Measurements from ENCODE around the gene GABRA5.

The GABRA5 gene

DNA sequence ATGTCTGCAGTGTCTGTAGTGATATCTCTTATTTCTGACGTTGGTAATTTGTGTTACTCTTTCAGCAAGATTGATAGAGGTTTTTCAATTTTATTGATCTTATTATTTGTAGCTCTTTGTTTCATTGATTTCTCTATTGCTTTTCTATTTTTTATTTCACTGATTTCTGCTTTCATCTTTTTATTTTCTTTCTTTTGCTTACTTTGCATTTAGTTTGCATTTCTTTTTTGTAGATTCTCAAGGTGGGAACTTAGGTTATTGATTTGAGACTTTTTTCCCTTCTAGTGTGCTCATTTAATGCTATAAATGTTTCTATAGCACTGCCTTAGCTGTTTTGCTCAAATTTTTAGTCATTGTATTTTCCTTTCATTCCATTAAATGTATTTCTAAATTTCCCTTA, 54.6 kb downstream of the GABRA5 start:
- no peak for DNase-seq (ENCODE audit: low read depth in 1 of 2, low spot score in 1 of 2)
- H3K27me3 ChIP-seq (ENCODE audit: insufficient read depth, poor library complexity, severe bottlenecking): no peaks in the 10 kb centered on the region
- no peak overlapping the region for H3K4me3 ChIP-seq (replicated peaks; ENCODE audit: insufficient read depth, low read length)
- TF ChIP-seq GABPA (IDR thresholded peaks at IDR 0.05; ENCODE audit: low read depth): no peak
- TF ChIP-seq, protein P1, sequence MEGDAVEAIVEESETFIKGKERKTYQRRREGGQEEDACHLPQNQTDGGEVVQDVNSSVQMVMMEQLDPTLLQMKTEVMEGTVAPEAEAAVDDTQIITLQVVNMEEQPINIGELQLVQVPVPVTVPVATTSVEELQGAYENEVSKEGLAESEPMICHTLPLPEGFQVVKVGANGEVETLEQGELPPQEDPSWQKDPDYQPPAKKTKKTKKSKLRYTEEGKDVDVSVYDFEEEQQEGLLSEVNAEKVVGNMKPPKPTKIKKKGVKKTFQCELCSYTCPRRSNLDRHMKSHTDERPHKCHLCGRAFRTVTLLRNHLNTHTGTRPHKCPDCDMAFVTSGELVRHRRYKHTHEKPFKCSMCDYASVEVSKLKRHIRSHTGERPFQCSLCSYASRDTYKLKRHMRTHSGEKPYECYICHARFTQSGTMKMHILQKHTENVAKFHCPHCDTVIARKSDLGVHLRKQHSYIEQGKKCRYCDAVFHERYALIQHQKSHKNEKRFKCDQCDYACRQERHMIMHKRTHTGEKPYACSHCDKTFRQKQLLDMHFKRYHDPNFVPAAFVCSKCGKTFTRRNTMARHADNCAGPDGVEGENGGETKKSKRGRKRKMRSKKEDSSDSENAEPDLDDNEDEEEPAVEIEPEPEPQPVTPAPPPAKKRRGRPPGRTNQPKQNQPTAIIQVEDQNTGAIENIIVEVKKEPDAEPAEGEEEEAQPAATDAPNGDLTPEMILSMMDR (IDR thresholded peaks at IDR 0.05; ENCODE audit: insufficient read depth, low read length): no peak
- no peak for TF ChIP-seq POLR2AphosphoS5 (IDR thresholded peaks at IDR 0.05; ENCODE audit: low read depth)
- no peak for TF ChIP-seq SPI1 (IDR thresholded peaks at IDR 0.05; ENCODE audit: borderline replicate concordance, low read depth)
- TF ChIP-seq, protein P2, sequence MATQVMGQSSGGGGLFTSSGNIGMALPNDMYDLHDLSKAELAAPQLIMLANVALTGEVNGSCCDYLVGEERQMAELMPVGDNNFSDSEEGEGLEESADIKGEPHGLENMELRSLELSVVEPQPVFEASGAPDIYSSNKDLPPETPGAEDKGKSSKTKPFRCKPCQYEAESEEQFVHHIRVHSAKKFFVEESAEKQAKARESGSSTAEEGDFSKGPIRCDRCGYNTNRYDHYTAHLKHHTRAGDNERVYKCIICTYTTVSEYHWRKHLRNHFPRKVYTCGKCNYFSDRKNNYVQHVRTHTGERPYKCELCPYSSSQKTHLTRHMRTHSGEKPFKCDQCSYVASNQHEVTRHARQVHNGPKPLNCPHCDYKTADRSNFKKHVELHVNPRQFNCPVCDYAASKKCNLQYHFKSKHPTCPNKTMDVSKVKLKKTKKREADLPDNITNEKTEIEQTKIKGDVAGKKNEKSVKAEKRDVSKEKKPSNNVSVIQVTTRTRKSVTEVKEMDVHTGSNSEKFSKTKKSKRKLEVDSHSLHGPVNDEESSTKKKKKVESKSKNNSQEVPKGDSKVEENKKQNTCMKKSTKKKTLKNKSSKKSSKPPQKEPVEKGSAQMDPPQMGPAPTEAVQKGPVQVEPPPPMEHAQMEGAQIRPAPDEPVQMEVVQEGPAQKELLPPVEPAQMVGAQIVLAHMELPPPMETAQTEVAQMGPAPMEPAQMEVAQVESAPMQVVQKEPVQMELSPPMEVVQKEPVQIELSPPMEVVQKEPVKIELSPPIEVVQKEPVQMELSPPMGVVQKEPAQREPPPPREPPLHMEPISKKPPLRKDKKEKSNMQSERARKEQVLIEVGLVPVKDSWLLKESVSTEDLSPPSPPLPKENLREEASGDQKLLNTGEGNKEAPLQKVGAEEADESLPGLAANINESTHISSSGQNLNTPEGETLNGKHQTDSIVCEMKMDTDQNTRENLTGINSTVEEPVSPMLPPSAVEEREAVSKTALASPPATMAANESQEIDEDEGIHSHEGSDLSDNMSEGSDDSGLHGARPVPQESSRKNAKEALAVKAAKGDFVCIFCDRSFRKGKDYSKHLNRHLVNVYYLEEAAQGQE (IDR thresholded peaks at IDR 0.05; ENCODE audit: insufficient replicate concordance, low read depth): no peak
- no peak overlapping the region for H3K27ac ChIP-seq (replicated peaks)

DNA sequence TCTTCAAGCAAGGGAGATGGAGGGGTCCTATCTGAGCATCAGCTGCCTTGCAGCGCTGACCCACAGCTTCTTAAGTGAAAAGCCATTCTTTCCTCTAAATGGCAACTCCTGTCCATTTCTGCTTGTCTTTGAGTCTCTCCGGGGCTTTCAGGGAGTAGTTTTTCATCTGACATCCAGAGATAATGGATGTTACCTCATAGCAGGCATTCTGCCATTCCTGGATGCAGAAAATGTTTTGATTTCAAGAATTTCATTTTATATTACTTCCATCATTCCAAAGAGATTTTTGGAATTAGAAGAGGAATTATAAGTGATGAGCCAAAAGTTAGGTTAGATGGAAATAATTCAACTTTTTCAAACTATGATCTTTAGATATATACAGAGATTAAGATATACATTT, 59.2 kb downstream of the GABRA5 start:
- no peak overlapping the region for H3K27ac ChIP-seq (replicated peaks)
- no peaks in the 10 kb centered on the region for H3K27me3 ChIP-seq (ENCODE audit: insufficient read depth, poor library complexity, severe bottlenecking)
- H3K4me3 ChIP-seq (replicated peaks; ENCODE audit: insufficient read depth, low read length): no peak overlapping the region
- TF ChIP-seq, protein P2 (IDR thresholded peaks at IDR 0.05; ENCODE audit: insufficient replicate concordance, low read depth): no peak
- TF ChIP-seq SPI1 (IDR thresholded peaks at IDR 0.05; ENCODE audit: borderline replicate concordance, low read depth): no peak
- TF ChIP-seq GABPA (IDR thresholded peaks at IDR 0.05; ENCODE audit: low read depth): no peak
- no peak for TF ChIP-seq POLR2AphosphoS5 (IDR thresholded peaks at IDR 0.05; ENCODE audit: low read depth)
- TF ChIP-seq, protein P1 (IDR thresholded peaks at IDR 0.05; ENCODE audit: insufficient read depth, low read length): no peak
- DNase-seq (ENCODE audit: low read depth in 1 of 2, low spot score in 1 of 2): no peak

DNA sequence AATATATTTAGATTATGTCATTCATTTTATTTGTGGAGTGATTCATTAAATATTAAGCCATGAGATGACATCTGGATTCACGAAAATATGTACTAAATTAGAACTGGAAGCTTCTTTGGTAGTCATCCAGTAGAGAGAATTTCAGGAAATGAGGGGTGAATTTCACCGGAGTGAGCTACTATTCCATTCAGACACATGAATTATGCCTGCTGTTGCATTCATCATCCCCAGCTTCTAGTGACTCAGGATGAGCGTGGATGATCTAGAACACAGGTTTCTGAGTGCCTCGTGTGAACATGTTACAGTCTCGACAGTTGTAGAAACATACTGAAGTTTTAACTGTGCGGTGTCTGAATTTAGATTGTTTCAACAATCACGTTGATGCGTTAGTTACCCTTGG, 61.2 kb downstream of the GABRA5 start:
- H3K4me3 ChIP-seq (replicated peaks; ENCODE audit: insufficient read depth, low read length): no peak overlapping the region

More for the DNA sequence above, 61.2 kb downstream of the GABRA5 start:
- no peak overlapping the region for H3K27ac ChIP-seq (replicated peaks)
- no peaks in the 10 kb centered on the region for H3K27me3 ChIP-seq (ENCODE audit: insufficient read depth, poor library complexity, severe bottlenecking)
- no peak for DNase-seq (ENCODE audit: low read depth in 1 of 2, low spot score in 1 of 2)
- no peak for TF ChIP-seq POLR2AphosphoS5 (IDR thresholded peaks at IDR 0.05; ENCODE audit: low read depth)
- no peak for TF ChIP-seq SPI1 (IDR thresholded peaks at IDR 0.05; ENCODE audit: borderline replicate concordance, low read depth)
- no peak for TF ChIP-seq GABPA (IDR thresholded peaks at IDR 0.05; ENCODE audit: low read depth)
- TF ChIP-seq, protein P2 (IDR thresholded peaks at IDR 0.05; ENCODE audit: insufficient replicate concordance, low read depth): no peak
- TF ChIP-seq, protein P1 (IDR thresholded peaks at IDR 0.05; ENCODE audit: insufficient read depth, low read length): no peak

Measured in HL-60 (cell line).